NOMO-1 treated with DMSO at 0.1 percent for 48 hours (cell line): ENCODE results near the gene PCARE.
"Not testable (repeated sequence)": the region's sequence is repeated elsewhere in the genome, so short reads cannot be mapped to it uniquely, and the experiment has no call there.

Experiments used
- DNase-seq: peaks from one replicate; lab custom pipeline; 2025; ENCODE audit not compliant: unreplicated experiment; lab: John Stamatoyannopoulos, UW

PCARE gene

DNA sequence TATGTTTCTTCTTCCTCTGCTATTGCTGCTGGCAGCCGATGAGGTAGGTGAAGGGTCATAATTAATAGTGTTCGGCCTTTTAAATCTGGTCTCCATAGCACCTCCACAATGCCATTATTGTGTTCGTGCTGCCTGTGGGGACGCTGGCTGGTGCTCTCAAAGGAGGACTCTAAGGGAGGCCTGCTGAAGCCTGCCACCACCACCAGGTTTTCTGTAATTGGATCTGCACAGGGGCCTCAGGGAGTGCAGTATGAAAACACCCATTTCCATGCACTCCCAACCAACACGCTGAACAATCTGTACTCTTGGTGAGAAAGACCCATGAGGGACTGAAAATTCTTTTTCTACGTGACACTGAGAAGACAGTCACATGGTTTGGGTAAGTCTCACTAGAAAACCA is 23.2 kb upstream of the PCARE start:
- DNase-seq: no peak

DNA sequence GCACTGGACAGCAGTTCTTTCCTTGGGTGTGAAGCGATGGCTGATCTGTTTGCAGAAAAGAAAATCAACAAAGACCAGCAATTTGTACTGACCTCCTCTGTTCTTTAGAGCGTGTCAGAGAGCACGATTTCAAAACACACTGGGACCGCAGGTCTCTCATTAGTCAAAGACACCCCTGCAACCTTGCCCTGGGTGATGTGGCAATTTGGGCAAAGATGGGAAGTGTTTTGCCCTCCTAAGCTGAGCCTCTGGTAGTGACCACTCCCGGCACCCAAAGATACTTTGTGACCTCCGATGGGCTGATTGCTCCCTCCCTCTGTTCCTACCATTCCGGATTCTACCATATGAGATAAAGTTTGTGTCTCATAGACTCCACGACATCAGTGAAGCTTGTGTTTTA is 22.6 kb upstream of the PCARE start:
- peak; percentile 10 for DNase-seq

DNA sequence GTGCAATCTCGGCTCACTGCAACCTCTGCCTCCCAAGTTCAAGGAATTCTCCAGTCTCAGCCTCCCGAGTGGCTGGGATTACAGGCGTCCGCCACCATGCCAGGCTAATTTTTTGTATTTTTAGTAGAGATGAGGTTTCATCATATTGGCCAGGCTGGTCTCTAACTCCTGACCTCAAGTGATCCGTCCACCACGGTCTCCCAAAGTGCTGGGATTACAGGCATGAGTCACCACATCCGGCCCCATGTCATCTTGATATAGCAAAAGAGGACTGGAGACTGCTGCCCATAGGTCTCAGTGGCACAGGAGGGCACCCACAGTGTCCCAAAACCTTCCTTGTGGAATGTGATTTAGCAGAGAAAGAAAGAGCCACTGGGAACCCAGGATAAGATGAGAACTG is 16.0 kb upstream of the PCARE start:
- DNase-seq: not testable (repeated sequence)

- no peak for DNase-seq
Observed at GRCh38 chr2:29084554-29084953, 10.2 kb upstream of the PCARE start.

DNA sequence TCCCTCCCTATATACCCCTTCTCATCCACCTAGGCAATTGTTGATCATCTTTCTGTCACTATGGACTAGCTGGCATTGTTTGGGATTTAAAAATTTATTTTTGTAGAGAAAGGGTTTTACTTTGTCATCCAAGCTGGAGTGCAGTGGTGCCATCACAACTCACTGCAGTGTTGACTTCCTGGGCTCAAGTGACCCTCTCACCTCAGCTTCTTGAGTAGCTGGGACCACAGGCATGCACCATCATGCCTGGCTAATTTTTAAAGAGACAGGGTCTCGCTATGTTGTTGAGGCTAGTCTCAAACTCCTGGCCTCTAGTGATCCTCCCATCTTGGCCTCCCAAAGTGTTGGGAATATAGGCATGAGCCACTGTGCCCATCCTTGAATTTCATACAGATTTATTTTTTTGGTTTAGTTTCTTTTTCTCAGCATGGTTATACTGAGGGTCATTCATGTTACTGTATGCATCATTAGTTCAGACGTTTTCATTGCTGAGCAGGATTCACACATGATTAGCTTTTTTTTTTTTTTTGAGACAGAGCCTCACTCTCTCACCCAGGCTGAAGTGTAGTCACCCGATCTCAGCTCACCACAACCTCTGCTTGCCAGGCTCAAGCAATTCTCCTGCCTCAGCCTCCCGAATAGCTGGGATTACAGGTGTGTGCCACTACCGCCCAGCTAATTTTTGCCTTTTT is 8.6 kb upstream of the PCARE start:
- no peak for DNase-seq

DNA sequence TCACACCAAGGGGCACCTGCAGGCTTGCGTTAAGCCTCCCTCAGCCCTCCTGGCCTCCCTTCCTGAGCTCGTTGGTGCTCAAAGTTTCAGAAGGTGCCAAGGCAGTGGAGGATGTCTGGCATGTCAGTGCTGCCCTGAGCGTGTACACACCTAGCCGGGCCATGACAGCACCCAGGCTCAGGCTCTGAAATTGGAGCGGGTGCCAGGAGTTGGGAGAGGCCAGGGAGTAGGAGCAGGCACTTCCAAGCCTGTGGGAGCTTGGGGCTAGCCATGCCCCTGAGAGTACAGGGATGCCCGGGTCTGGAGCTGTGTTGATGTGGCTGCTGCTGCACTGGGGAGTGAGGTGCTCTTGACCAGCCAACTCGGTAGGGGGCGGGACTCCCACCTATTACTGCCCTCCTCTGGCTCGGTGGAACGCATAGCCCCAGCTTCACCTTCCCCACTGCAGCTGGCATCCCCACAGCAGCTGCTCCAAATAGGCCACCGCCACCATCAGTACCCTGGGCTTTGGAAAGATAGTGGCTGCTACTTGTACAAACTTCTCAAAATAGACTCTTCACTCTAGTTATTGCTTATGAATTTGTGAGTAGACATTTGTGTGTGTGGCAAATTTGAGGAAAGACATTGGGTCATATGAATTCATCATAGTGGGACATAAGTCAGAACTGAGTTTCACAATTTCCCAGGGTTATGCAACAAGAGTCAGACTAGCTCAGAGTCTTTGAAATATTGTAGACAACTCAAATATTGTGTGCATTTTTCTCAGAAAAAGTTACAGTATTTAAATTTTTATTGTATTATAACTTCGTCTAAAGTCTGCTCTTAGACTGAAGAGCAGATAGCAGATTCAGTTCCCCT is 6.8 kb upstream of the PCARE start:
- peak; percentile 53 for DNase-seq

GRCh38 chr2:29079887-29080286 is 5.6 kb upstream of the PCARE start:
- no peak for DNase-seq

DNA sequence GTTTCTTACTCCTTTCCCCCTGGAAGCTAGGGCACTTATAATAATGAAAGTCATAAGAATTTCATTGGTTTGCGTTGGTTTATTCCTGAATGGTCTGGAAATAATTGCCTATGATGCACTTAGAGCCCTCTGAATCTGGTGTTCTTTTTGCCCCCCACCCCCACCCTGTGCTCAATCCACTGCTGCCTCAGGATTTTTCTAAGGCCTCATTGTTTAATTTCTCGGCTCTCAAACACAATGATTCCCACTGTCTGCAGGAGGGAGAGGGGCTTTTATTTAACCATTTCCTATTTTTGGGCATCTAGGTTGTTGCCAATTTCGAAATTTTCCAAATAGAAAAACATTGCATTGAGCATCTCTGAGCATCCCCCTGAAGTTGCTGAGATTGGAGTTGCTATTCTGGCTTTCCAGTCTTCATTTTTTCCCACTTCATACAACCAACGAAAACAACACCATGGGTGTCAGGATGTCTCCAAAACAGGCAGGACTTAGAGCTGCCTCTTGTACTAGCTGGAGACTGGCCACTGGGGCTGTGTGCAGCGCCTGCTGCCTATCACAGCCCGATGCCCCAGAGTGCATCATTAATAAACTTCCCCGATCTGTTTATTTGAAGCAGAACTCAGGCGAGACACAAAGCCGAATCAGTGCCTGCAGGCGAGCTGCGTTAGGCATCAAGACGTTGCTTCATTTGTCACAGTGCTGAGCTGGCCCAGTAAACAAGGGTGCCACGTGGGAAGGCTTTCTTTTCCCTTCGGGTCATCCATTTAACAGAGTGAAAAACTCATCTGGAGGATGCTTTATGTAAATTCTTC is 1.8 kb upstream of the PCARE start:
- DNase-seq: no peak

DNA sequence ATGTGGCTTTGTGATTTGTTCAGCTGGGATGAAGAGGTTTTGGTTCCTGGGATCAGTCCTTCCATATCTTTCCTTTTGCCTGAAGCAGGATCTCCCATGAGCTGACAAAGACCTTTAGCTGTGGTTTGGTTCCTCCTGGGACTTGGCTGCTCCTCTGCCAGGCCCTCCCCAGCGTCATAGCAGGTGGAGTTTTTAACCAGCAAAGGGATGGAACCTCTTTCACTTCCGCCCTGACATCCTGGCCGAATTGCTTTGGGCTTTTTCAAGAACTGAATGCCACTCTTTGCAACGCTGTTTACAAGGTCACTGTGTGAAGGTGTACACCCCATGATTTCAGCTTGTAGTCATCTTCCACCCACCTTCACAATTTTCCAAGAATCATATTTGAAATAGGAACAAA is 390 bp downstream of the PCARE start:
- peak; percentile 9 for DNase-seq

DNA sequence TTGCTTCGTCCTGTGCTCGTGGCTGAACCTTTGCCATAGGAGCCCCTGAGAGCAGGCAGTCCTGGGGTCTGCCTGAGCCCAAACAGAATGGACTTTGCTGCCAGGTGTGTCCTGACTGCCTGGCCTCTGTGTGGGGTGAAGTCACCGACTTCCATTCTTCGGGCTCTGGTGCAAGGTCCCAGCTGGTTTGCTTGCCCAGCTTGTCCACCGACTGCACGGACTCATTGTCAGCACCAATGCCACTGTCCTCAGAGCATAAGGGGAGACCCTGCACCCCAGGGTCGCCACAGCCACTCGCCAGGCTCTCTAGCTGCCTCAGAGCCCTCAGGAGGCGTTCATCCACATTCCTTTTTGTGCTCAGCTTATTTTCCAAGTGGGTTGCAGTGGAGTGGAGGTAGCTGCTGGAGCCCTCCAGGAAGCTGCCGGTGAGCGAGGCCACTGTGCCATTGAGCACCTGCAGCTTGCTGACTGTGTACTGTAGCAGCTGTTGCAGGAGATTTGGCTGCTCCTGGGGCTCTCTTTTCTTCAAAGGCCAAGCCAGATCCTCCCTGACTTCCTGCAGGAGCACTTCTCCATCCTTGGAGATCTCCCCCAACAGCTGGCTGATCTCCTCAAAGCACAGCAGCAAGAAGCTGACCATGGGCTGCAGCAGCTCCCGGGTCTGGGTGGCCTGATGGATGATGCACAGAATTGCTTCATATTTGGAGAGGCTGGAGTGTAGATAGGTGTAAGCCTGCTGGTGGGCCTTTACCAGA is 1.2 kb downstream of the PCARE start:
- no peak for DNase-seq

- DNase-seq: no peak
Observed at GRCh38 chr2:29072251-29072650, 2.1 kb downstream of the PCARE start.

GRCh38 chr2:29071032-29071975 is 3.0 kb downstream of the PCARE start:
- no peak for DNase-seq

DNA sequence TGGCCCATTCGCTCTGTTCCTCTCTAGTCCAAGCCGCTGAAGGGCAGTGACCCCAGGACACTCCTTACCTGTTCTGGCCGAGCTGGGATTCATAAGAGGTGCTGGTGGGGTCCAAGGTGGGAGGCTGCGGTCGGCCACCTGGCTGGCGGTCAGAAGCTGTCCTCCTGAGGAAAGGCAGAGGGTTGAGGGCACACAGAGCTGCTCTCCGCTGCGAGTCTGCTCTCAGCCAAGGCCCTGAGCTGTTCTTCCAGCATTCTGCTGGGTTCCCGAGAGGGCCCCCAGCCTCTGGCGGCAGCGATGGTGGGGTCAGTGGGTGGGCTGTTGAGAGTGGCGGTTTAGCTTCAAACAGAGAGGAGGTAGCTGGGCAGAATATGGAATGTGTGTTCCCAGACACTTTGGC is 3.8 kb downstream of the PCARE start:
- DNase-seq: no peak

DNA sequence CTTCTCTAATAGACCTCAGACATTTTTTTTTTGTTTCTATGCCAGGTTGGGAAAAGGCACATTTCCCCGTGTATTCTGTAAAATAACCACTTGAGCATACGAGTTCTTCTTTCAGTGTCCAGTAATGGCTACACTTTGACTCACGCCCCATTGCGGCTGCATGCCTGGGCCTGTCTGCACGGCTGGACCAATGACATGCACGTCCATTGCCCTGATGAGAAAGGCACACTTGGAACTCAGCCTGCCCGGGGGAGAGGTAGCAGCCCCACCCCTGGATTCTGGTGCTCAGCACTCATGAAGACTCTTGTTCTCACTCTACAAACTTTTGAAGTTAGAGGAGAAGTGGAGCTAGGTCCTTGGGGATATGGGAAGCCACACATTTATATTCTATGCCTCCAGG is 5.8 kb downstream of the PCARE start:
- no peak for DNase-seq

GRCh38 chr2:29066997-29067605 is 7.2 kb downstream of the PCARE start:
- no peak for DNase-seq

GRCh38 chr2:29066271-29066860 is 8.0 kb downstream of the PCARE start:
- no peak for DNase-seq

- no peak for DNase-seq
Observed at GRCh38 chr2:29065068-29065811, 9.1 kb downstream of the PCARE start.

- no peak for DNase-seq
Observed at GRCh38 chr2:29064746-29065067, 9.6 kb downstream of the PCARE start.

- DNase-seq: no peak
Observed at GRCh38 chr2:29064346-29064715, 10.0 kb downstream of the PCARE start.
